DMS79 treated with DMSO at 0.1 percent for 48 hours (cell line): ENCODE data around the gene PHACTR3.

Experiments
- DNase-seq: peaks from one replicate; lab custom pipeline; 2025; lab: John Stamatoyannopoulos, UW

The PHACTR3 gene

DNA sequence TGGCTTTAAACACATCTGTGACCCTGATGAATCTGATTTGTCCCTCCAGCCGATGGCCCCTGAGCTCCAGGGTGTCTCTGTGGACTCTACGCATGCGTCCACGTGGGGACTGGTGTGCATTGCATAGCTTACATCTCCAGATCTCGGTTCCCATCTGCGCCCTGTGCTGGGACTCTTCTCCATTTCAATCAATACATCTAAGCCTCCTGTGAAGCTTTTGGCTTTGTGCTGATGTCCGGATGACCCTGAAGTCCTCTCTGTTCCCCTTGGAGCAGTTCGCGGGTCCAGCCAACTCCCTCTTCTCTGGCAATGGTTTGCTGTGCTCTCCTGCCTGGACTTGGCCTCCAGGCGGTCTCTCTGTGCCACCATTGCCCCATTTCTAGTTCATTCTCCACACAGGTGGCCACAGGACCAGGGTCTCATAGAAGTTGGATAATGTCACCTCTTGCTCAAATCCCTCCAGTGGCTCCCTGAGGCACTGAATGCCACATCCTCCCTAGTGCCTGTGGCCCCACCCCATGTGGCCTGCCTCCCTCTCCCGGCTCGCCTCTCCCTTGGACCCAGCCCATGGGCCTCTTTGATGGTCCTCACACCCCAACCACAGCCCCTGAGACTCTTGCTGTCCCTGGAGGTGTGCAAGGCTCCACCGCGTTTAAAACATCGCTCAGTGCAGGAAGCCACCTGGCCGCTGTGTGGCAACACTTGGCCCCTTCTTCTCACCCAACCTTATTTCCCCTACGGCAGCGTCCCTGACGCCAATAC is 173.7 kb downstream of the PHACTR3 start:
- no peak for DNase-seq

DNA sequence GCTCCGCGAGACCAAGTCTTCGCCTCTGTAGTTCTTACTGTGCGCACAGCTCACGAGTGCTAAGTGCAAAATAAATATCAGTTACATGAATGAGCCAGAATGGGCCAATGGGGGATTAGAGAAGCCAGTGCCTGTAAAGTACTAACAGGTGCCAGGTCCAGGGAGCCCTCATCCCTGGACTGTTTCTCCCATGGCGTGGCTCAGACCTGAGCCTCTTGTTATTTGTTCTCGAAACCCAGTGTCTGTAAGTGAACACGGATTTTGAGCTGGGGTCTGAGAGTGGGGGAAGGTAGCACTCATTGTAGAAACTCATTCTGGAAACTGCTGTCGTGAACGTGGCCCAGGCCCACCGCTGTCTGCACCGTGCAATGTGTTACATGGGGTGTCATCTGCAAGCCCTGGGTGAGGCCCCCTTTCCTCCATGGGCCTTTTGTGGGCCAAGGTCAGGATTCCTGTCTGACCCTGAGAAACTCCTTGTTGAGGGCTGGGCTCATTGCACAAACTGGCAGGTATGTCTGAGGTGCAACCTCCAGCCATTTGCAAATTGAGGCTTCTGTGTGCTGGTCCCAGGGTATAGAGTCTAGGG is 174.4 kb downstream of the PHACTR3 start:
- no peak for DNase-seq

DNA sequence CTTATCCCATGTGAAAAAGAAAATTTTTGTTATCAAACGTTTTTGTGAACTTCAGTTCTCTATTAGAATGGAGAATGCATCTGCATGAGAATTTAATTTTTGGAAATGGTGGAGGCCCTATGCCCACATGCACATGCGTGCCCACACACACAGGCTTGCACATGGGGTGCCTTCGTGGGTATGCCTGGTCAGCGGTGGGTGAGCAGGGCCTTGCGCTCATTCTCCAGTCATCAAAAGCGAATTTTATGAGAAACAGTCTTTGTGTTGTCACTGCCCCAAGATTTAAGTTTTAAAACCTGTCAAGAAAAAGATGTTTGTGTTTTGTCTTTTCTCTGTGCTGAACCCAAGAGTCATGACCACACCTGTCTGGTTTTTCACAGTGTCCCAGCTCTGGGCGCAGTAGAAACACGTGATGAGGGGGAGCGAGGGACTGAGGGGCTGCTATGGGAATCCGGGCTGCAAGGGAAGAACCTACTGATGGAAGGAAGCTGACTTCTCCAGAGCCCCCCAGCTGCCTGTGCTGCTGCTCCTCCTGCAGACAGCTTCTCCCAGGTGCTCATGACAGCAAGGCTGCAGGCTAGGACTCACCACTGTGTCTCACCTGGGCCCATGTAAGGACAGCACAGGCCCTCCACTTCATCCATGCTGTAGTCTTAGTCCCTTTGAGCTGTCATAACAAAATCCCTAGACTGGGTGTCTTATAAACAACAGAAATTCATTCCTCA is 175.5 kb downstream of the PHACTR3 start:
- no peak for DNase-seq

DNA sequence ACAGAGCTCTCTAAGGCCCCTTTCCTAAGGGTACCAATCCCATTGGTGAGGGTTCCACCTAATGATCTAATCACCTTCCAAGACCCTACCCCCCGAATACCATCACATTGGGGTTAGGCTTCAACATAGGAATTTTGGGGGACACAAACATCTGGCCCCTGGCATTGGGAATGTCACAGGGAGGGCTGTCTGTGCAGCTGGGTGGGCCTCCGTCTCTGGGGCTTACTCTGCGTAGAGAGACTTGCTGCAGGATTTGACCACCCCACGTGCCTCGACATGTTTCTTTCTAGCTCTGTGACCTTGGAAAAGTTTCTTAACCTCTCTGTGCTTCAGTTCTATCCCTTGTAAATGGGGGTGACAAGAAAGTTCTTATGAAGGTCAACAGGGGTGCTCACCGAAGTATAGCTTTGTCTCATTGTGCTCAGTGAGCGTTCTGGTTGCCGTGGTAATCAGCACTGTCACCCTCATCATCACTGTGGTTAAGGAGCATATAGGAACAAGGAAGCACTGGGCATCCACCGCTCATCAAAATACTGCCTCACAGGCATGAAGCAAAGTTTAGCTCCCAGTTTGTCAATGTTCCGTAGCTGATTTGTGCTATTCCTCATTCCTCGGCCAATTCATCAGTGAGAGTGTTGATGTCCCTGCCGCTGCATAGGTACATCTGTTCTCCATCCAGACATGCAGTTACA is 176.3 kb downstream of the PHACTR3 start:
- DNase-seq: no peak

GRCh38 chr20:59781226-59781625 is 176.9 kb downstream of the PHACTR3 start:
- no peak for DNase-seq

DNA sequence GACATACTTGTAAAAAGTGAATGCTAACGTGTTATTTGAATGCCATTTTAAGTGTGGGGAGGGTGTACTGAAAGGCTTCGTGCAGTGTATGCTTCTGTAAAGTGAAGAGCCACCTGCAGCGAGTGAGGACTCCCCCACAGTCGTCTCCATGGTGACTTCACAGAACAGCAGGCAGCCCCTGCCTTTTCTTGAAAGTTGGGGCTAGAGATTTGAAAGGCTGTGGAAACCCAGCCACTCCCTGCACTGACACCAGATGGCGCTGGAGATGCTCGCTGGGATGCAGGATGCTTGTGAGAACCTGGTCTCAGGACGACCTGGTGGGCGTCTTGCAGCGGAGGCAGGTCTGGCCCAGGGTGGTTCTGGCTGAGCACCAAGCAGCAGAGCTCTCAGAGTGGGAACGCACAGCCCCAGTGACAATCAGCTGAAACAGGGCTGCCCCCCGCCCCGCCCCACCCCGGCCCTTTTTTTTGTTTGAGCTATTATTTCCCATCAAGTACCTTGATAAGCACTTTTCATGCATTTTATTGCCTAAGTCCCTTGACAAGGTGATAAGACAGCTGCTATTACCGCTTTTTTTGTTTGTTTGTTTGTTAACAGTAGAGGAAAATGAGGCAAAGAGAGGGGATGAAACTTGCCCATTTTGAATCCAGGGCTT is 178.8 kb downstream of the PHACTR3 start:
- peak; percentile 60 for DNase-seq

DNA sequence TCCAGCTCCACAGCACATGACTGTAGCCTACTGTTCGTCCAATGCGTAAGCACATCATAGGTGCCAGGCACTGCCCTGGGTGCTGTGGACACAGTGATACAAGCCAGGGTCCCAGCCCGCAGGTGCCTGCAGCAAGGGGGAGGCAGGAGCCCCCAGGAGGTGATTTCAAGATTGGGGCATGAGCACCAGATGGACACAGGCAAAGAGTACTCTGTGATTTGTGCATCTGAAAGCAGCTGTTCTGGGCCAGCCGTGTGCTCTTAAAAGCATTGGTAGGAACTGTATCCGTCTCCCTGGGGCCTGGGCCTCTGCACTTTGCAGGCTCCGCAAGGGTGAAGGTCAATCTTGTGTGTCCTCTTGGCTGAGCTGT is 179.3 kb downstream of the PHACTR3 start:
- peak; percentile 16 for DNase-seq

GRCh38 chr20:59784365-59784764 is 180.0 kb downstream of the PHACTR3 start:
- DNase-seq: no peak

DNA sequence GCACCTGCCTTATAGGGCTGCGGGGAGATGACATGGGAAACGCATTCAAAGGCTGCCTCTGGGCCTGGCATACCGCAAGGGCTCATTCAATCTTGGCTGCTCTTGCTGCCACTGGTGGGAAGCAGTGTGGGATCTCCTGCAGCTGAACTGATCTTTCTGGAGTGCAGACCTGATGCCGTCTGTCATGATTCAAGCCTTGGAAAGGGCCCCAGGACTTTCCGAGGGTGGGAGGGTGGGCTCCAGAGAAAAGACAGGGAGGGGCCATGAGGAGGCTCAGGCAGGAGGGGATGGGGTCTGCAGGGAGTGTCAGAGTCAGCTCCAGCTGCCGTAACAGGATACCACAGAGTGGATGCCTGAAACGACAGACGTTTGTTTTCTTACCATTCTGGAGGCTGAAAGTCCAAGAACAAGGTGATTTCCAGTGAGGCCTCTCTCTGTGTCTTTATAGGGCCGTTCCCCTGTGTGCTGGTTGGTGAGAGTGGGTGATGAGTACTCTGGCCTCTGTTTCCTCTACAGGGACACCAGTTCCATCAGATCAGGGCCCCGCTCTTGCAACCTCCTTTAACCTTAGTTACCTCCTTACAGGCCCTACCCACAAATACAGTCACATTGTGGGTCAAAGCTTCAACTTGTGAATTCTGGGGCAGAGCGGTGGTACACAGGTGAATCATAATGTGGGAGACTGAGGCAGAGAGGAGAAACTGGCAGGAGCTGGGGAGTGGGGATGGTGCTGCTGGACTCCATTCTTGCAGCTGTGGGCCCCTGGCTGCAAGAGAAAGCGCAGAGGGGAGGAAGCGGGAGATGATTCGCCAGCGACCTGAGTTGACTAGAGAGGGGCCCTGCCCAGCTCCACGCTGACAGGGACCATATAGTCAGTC is 180.7 kb downstream of the PHACTR3 start:
- no peak for DNase-seq

DNA sequence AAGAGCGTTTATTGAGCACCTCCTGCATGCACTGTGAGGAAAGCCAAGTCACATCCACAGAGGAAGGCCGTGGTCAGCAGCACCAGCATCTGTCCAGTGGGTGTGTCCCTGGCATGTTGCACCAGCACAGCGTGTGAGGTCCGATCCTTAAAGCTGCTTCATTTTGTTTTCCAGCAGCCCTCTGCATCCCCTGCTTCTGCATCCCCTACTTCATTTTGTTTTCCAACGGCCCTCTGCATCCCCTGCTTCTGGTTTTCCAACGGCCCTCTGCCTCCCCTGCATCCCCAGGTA is 181.3 kb downstream of the PHACTR3 start:
- DNase-seq: no peak

- no peak for DNase-seq
Observed at GRCh38 chr20:59785986-59786795, 181.9 kb downstream of the PHACTR3 start.

DNA sequence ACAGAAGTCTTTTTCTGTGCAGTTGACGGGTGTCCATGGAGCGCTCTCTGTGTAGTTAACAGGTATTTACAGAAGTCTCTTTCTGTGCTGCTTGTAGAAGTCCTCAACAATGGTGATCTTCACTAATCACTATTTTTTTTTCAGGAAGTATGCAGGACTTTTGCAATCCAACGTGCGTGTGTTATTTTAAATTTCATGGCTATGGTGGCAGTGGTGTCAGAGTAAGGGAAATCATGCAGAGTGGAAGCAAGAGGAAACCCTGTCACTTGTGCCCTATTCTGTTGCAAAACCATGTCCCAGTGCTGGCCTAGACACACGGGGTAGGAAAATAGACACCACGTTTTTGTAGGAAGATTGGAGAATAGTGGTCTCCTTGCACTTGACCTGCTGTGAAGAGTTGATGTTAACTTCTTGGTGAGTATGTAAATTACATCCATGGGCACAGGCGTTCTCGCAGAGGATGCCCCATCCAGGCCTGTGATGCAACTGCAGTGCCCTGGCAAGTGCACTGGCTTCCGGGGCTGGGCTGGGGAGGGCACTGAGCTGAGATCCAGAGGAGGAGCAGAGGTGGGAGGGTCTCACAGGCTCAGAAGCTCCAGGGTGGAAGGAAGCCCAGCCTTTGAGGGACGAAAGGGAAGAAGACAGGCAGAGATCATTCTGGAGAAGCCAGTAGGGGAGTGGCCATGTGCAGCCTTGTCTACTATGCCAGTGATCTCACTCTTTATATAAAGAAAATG is 182.6 kb downstream of the PHACTR3 start:
- no peak for DNase-seq

DNA sequence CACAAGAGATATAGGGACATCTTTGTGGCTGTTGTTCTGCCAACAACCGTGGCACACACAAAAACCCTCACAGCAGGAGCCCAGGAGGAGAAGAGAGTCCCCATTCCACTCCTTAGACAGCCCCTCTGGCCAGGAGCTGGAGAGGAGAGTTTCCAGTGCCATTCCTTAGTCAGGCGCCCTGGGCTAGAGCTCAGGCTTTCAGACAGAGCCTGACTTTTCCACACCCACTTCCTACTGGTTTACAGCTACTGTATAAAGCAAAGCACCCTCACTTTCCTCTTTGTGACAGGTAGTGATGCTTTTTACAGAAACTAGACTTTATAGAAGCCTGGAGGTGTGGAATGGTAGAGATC is 183.2 kb downstream of the PHACTR3 start:
- DNase-seq: no peak

DNA sequence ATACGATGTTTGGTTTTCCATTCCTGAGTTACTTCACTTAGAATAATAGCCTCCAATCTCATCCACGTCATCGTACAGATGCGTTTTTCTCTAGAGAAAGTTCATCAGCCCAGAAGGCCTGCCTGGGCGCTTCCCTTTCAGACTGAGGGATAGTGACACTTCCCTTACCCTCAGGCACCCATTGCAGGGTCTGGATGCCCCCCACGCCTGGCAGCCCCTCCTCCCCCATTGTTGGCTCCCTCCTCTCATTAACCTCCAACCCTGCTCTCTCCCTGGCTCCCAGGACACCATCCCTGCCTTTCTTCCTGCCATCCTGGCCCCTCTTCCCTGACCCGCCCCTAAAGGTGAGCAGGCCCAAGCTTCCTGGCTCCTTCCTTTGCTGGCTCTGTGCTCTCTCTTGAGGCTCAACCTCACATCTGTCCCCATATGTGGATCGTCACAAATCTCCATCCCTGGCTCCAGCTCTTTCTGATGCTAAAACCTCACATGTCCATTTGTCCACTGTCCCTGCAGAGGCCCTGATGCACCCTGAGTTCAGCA is 183.9 kb downstream of the PHACTR3 start:
- no peak for DNase-seq

DNA sequence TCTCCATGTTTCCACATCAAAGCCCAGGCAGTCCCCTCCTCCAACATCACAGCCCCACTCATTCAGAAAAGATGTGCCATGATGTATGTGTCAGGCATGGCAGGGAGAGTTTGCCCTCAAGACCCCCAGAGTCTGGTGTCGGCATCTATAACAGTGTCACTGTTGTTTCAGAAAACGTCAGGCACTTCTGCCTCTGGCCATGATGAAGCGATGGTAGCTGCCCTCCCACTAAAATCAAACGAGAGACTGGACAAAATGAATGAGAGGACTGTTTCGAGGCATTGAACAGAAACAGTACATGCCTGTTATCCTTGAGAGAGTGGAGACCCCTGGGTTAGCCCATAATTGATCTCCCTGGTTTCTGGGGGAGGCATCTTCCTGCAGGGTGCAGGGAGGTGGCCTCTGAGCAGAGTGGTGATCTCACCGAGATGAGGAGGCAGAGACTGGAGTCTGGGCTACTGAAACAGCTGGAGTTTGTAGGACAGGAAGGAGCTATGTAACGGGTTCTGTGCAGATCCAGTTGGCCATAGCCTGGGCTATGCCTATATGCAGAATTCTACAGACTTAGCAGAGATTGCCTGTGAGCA is 184.6 kb downstream of the PHACTR3 start:
- DNase-seq: no peak

DNA sequence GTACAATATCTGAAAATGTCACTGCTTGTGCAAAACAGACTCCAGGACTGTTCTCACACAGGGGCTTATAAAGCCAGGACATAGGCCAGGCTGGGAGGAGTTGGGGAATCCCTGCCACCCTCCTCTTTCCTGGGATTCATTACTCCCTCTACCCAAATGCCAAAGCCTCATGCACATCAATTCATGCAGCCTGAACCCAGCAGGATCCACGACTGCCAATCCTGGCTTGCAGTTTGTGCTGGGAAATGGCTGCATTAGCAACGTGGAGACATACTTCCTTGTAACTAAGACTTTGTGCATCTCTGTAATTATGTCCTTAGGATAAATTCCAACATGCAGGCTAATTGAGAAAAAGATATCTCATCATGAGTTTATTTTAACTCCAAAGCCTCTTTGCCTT is 185.3 kb downstream of the PHACTR3 start:
- no peak for DNase-seq

DNA sequence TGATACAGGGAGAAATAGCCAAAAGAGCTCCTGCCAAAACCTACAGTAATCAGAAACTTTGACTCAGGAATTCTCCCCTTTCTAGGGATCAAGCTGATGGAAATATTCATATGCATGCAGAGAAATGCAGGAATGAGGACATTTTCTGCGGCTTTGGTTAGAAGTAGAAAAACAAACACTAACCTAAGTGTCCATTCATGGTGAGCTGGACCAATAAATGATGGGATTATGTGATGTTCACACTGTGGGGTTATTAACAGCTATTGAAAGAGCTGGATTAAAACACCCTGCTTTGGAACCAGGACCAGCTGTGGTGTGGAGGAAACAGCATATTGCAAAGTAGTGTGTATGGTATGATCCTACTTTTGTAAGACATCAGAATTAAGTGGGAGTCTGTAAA is 186.0 kb downstream of the PHACTR3 start:
- DNase-seq: no peak

- no peak for DNase-seq
Observed at GRCh38 chr20:59792300-59792699, 188.0 kb downstream of the PHACTR3 start.

GRCh38 chr20:59794555-59794954 is 190.2 kb downstream of the PHACTR3 start:
- no peak for DNase-seq
